Epithelial cell of umbilical artery (primary cell): Measurements from ENCODE around the gene ARHGEF2. TPM values are rescaled to one million over a fixed set of nuclear protein-coding genes. Genes with fewer than 3 reads are reported as not detected.

Experiments
- total RNA-seq: library from RNA; depleted of rRNA; stranded (reverse); fragments of >200 nt; gene quantifications from 2 replicates; pipeline ENCODE4 v1.2.3, GENCODE V29; 2014

Gene ARHGEF2
- total RNA-seq, result 46.4 and 86.9 TPM in 2 replicates

DNA sequence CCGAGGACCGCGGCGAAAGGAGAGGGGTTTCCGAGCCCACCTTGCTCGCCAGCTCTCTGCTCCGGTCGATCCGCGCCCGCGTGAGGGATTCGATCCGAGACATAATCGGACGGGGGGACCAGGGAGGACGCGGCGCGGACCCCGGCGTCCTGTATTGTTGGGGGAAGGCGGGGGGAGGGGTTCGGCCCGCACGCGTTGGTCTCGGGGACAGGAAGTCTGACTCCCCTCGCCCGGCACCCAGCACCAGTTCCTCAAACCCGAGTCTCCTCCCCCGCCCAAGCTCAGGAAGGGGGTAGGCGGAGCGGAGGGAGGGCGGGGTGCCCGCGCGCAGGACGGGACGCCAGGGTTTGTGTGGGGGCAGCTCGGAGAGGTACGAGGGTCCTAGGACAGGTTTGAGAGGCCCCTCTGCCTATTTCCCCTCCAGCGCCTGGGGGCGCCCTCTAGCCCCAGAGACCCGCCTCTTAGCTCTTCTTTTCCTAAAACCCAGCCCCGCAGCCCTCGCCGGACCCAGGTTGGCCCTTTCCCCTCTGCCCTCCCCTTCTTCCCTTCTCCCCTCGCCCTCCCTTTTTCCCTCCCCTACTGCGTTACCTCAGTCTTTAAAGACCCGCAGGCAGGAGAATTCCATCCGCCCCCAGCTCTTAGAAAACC is at the start of gene ARHGEF2:
Gene ARHGEF2, minus strand, starts transcription at position 223 of the 648 bp plus-strand sequence. Its CDS starts 120 bp downstream, at position 103.

DNA sequence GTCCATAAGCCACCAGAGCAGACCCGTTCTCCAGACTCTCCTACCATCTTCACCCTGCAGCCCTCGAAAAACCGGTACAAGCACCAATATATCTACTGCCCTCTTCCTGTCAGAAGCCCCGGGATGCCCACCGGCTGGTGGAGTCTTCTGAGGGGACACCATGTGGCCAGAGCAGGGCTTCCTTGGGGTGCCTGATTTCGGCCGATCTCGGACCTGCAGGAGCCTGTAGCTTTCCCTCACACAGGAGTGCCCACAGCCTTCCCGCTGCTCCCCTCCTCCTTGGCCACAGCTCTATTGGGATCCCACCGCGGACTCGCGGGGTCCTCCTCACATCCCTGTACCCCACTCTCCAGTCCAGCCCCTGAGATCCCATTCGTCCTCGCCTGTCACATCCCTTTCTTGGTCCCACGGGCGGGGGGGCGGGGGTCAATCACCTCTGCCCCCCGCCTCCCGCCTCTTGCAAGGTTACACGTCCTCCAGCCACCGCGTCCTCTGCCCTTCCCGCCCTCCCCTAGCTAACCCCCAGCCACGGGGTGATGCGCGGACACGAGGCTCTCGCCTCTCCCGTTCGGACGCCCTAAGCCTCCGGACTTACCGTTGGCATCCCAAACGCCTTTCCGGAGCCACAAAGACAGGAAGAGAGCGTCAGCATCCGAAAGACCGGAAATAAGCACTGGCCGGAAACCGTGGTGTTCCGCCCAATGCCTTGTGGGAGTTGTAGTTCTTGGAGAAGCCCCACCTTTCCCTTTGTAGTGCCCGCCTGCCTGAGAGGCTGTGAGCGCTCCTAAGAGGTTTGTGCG is 42.1 kb upstream of the ARHGEF2 start, which contains the start of gene SSR2:
Gene SSR2, minus strand, starts transcription at position 659 of the 800 bp plus-strand sequence. CDS start 784 bp downstream, outside the sequence.

DNA sequence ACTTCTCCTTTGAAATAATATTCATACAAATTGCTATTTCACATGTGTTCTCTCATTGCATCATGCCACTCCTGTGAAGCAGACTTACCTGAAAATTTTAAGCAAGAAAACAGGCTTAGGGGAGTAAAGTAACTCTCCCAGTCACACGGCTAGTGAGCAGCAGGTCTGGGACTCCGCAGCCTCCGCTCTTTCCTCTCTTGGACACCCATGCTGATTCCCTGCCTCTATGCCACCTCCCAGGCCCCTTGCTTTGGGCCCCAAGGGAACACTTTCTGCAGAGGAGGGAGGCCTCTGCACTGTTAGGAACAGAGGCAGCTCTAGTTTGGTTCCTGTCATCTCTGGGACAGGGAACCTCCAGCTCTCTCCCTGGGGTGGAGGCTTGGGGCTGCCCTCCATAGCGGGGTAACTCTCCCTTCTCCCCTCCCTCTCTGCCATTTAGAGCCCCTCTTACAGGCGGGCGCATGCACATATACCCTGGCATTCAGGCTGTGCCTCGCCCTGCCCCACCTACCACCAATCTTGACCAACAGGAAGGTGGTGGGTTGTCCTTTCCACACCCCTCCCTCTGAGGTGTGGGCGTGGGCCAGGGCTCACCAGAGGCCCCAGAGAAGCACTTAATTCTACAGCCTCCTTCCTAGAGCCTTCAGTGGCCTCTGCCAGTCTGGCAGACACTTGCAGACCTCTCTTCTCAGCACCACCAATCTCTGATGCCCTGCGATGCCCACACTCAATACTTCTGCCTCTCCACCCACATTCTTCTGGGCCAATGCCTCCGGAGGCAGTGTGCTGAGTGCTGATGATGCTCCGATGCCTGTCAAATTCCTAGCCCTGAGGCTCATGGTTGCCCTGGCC is 37.1 kb downstream of the ARHGEF2 start, which contains the start of gene RXFP4:
Gene RXFP4, plus strand, starts transcription at position 646 of the 852 bp plus-strand sequence. Its CDS starts 72 bp downstream, at position 718.

DNA sequence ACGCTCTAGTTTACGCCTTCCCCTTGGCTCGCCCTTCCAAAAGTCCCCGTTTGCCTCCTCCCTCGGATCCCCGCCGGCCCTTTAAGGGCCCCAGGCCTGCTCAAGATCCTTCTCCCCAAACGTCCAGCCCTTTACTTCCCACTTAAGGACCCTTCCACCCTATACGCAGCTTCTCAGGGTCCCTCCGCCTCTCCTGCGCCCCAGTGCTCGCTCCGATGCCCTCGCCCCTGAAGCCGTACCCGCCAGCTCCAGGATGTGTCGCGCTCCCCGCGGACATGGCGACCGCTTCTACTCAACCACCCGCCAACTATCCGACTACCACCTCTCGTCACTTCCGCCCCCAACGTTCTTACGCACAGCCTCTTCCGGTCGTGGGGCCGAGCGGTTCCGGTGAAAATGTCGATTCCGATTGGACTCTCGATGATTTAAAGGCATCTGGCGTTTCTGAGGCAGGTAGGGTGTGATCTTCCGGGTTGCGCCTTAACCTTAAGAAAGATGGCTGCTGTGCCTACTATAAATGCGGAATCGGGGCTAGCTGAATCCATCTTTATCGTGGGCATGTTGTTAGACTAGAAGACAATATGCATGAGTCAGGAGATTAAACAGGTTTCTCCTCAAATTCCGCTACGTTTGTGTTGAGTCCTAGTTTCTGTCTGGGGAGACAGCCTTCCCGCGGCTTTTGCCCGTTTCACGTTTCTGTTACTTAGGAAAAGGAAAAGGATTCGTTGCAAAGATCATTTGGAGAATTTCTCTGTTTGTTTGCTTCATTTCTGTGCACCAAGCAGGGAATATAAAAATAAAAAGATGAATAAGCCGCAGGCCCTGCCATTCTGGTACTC is 44.0 kb downstream of the ARHGEF2 start, which contains the start of gene KHDC4:
Gene KHDC4, minus strand, starts transcription at position 317 of the 839 bp plus-strand sequence. Its CDS starts 40 bp downstream, at position 277.

DNA sequence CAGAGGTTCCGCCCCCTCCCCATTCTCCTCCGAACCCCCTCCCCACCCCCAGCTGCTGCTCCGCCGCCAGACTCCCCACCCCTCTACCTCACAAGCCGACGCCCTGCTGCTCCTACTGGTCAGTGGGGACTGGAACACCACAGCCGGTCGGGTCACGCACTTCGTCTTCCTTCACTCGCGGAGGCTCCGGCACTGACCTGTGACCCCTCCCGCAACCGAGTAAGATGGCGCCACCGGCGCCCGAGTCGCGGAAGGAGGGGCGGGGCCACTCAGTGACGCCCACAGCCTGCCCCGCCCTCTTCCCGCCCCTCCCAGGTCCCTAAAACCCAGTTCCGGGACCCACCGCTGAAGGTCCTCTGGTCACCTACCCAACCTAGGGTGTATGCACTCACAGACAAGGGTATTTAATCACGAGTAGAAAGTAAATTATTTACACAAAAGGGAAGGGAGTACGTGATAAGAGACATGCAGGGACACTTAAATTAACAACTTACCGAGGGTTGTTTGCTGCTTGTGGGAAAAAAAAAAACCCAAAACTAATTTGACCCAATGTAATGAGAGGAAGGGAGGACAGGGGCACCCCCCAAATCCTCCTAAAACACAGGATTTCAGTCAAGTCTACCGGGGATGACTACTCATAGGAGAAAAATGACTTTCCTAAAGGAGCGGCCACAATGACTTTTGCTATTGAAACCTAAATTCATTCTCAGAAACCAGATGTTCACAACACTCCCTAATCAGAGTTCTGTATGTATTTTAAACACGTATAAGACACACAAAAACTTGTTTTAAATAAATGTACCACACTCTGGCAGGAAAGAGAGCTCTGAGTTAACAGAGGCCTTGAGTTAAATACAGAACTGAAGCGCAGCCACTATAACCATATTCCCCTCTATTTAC is 66.9 kb downstream of the ARHGEF2 start, which contains the start of gene RIT1:
Gene RIT1, minus strand, starts transcription at position 194 of the 900 bp plus-strand sequence. CDS start 588 bp downstream, outside the sequence.

Other genes starting within 250 kb of the ARHGEF2 start
- gene GON4L, start 121.3 kb downstream of the ARHGEF2 start, total RNA-seq, result 20.5 and 30.5 TPM in 2 replicates
- gene SYT11, start 119.0 kb downstream of the ARHGEF2 start, total RNA-seq, result 29.9 and 41.5 TPM in 2 replicates
- 47.4 and 50.6 TPM in 2 replicates for gene RIT1, start 67.2 kb downstream of the ARHGEF2 start, total RNA-seq
- 25.3 and 33.0 TPM in 2 replicates for gene KHDC4, start 44.1 kb downstream of the ARHGEF2 start, total RNA-seq
- gene RXFP4, start 36.9 kb downstream of the ARHGEF2 start, total RNA-seq, result not detected in 2 replicates
- 414 and 943 TPM in 2 replicates for gene SSR2, start 42.4 kb upstream of the ARHGEF2 start, total RNA-seq
- 13.0 and 15.3 TPM in 2 replicates for gene UBQLN4, start 75.3 kb upstream of the ARHGEF2 start, total RNA-seq
- 60.0 and 82.2 TPM in 2 replicates for gene LAMTOR2, start 76.2 kb upstream of the ARHGEF2 start, total RNA-seq
- not detected in 2 replicates for gene RAB25, start 82.6 kb upstream of the ARHGEF2 start, total RNA-seq
- gene MEX3A, start 103.9 kb upstream of the ARHGEF2 start, total RNA-seq, result 4.7 and 5.8 TPM in 2 replicates
- gene LMNA, start 136.2 kb upstream of the ARHGEF2 start, total RNA-seq, result 758 and 890 TPM in 2 replicates
- 0.65 and 1.8 TPM in 2 replicates for gene SEMA4A, start 175.0 kb upstream of the ARHGEF2 start, total RNA-seq
- gene SLC25A44, start 215.6 kb upstream of the ARHGEF2 start, total RNA-seq, result 9.9 and 12.3 TPM in 2 replicates
- gene PMF1, start 234.5 kb upstream of the ARHGEF2 start, total RNA-seq, result 61.1 and 68.4 TPM in 2 replicates